Measurements from ENCODE around the gene FGF22. TPM values are rescaled to one million over a fixed set of nuclear protein-coding genes. Genes with fewer than 3 reads are reported as not detected.

Gene FGF22
- total and polyA plus RNA-seq, 2 of the 4 experiments (the other 2 are of a cell fraction): 0.14 TPM; not detected in 1

DNA sequence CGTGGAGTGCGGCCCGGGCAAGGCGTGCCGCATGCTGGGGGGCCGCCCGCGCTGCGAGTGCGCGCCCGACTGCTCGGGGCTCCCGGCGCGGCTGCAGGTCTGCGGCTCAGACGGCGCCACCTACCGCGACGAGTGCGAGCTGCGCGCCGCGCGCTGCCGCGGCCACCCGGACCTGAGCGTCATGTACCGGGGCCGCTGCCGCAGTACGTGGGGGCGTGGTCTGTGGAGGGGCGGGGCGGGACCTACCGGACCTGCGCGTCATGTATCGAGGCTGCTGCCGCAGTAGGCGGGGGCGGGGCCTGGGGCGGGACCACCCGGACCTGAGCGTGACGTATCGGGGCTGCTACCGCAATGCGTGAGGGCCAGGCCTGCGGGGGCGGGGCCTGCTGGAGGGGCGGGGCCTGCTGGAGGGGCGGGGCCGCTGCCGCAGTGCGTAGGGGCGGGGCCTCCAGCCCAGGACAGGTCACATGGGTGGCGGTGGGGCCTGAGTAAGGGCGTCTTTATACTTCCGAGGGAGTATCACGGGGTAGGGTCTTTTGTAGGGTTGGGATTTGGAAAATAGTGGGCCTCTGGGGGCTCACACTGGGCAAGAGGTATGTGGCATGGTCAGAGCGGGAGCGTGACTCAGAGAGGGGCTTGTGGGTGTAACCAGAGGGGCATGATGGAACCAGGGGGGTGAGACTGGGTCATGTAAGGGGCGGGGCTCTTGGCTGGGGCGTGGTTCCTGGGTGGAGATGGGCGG is 40.8 kb downstream of the FGF22 start (continued):
- TF ChIP-seq SMC3 (IDR thresholded peaks at IDR 0.05; ENCODE audit: low read depth, low read length): peak; percentile 39

- H3K9ac ChIP-seq (ENCODE audit: low read depth, low read length): no peak overlapping the region
- dilution Hi-C loops (cut with HindIII; ENCODE audit: low sequenced_read_pairs, unreplicated experiment): no loop called here
- H2BK20ac ChIP-seq (ENCODE audit: low read depth, low read length): no peak overlapping the region
- H3K23ac ChIP-seq (ENCODE audit: low read depth, low read length): no peak overlapping the region
- no peak overlapping the region for H3K56ac ChIP-seq (ENCODE audit: extremely low read depth, insufficient read depth, low read length)
- peaks cover 12% of the 10 kb centered on the region for H3K9me1 ChIP-seq (ENCODE audit: insufficient read depth, low read length)
- WGBS, 2 experiments (ENCODE audit: extremely low coverage in 2 of 2, insufficient read length in 1 of 2): 95% methylated on average over 23 of the region's 54 CpGs; no CpG with 5 or more reads in 1 of the 2 experiments
- peak overlapping the region; percentile 27; the same call in 1 of the 2 replicates for H2AK5ac ChIP-seq (ENCODE audit: low read depth, low read length)
- no peak overlapping the region for H3K14ac ChIP-seq (replicated peaks; ENCODE audit: low read depth, low read length)
- peaks cover 2% of the 10 kb centered on the region; the same call in 1 of the 2 replicates for H3K36me3 ChIP-seq (ENCODE audit: control insufficient read depth, insufficient read depth, low read length)
- peaks cover 13 to 51% of the 10 kb centered on the region in 2 experiments; a peak in 3 of 4 replicates for H3K79me1 ChIP-seq (ENCODE audit: low read depth in 1 of 2, low read length in 2 of 2)
- in situ Hi-C loops (cut with MboI; ENCODE audit: low sequenced_read_pairs): no loop called here
- no peak overlapping the region for H2BK15ac ChIP-seq (ENCODE audit: low read depth, low read length)
- intact Hi-C loops (cut with micrococcal nuclease): no loop called here
- ChIA-PET CTCF (no interaction called here), POLR2A (ENCODE audit: unreplicated experiment) (no interaction called here)
- peaks cover 12% of the 10 kb centered on the region for H3K4me1 ChIP-seq (ENCODE audit: control insufficient read depth, insufficient read depth, low read length)
- H2BK120ac ChIP-seq (ENCODE audit: low read depth, low read length): no peak overlapping the region
- H3K18ac ChIP-seq (ENCODE audit: low read depth, low read length): no peak overlapping the region
- DNase-seq (no peak), ATAC-seq (ENCODE audit: low read depth) (no peak)
- H3K4me2 ChIP-seq (ENCODE audit: low read depth, low read length): no peak overlapping the region
- H2AK9ac ChIP-seq (replicated peaks; ENCODE audit: low read depth, low read length, poor library complexity): peak overlapping the region; percentile 84
- H2BK5ac ChIP-seq (ENCODE audit: low read depth, low read length, poor library complexity, severe bottlenecking): no peak overlapping the region
- peak overlapping the region; percentile 82 for H2AFZ ChIP-seq (replicated peaks; ENCODE audit: low read length, poor library complexity)
- H4K5ac ChIP-seq (ENCODE audit: low read depth, low read length): no peak overlapping the region
- no peak overlapping the region for H3K27ac ChIP-seq (ENCODE audit: insufficient read depth, low read length)
- no peak overlapping the region for H4K91ac ChIP-seq (ENCODE audit: insufficient read depth, low read depth, low read length)
- no peak overlapping the region for H3K4ac ChIP-seq (ENCODE audit: low read depth, low read length)
- H3K4me3 ChIP-seq (ENCODE audit: insufficient read depth, low read depth, low read length): no peak overlapping the region
- H4K20me1 ChIP-seq (ENCODE audit: insufficient read depth, low read length): peaks cover 18% of the 10 kb centered on the region
- H3K9me3 ChIP-seq (ENCODE audit: control insufficient read depth, insufficient read depth, low read length): no peaks in the 10 kb centered on the region
- H4K8ac ChIP-seq (ENCODE audit: low read depth in 2 of 2, low read length in 2 of 2): 0 out of 4 replicates have a peak overlapping the region, but pooled peaks of 1 of the 2 experiments have one; percentile 62
- BruUV-seq (replicated peaks): no TSS peak
- no peaks in the 10 kb centered on the region for H3K27me3 ChIP-seq (ENCODE audit: control insufficient read depth, insufficient read depth, low read length)
- TF ChIP-seq MAFK (IDR thresholded peaks at IDR 0.05; ENCODE audit: low read depth, low read length): no peak
- no peak for TF ChIP-seq NFE2L2 (IDR thresholded peaks at IDR 0.05; ENCODE audit: low read depth, low read length)
- TF ChIP-seq CHD1 (IDR thresholded peaks at IDR 0.05; ENCODE audit: low read depth, low read length): no peak
- TF ChIP-seq MAZ (IDR thresholded peaks at IDR 0.05; ENCODE audit: borderline replicate concordance, low read depth, low read length): no peak
- TF ChIP-seq POLR2A (IDR thresholded peaks at IDR 0.05; ENCODE audit: low read depth, low read length): no peak
- TF ChIP-seq SMC3 (IDR thresholded peaks at IDR 0.05; ENCODE audit: low read depth, low read length): no peak
- TF ChIP-seq RCOR1 (IDR thresholded peaks at IDR 0.05; ENCODE audit: insufficient replicate concordance, low read length): no peak
- no peak for TF ChIP-seq USF2 (IDR thresholded peaks at IDR 0.05; ENCODE audit: low read depth, low read length)
- TF ChIP-seq RFX5 (IDR thresholded peaks at IDR 0.05; ENCODE audit: low read depth, low read length): no peak
- TF ChIP-seq, protein P1, sequence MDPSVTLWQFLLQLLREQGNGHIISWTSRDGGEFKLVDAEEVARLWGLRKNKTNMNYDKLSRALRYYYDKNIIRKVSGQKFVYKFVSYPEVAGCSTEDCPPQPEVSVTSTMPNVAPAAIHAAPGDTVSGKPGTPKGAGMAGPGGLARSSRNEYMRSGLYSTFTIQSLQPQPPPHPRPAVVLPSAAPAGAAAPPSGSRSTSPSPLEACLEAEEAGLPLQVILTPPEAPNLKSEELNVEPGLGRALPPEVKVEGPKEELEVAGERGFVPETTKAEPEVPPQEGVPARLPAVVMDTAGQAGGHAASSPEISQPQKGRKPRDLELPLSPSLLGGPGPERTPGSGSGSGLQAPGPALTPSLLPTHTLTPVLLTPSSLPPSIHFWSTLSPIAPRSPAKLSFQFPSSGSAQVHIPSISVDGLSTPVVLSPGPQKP (IDR thresholded peaks at IDR 0.05; ENCODE audit: borderline replicate concordance, low read depth, low read length): no peak
Measured at GRCh38 chr19:681029-682019, 41.6 kb downstream of the FGF22 start.

Data from IMR-90 (cell line).